Measurements from ENCODE around the gene INKA2. TPM values are rescaled to one million over a fixed set of nuclear protein-coding genes. Genes with fewer than 3 reads are reported as not detected.
A peak's percentile ranks its signal among the peaks of the same experiment; 100 is the strongest.

The INKA2 gene
- polyA plus RNA-seq, 1 of the 3 experiments (the other 2 are of a cell fraction), result 1.1 TPM

- TF ChIP-seq REST (IDR thresholded peaks at IDR 0.05; ENCODE audit: low read depth, low read length), result no peak
- no peak for TF ChIP-seq TEAD4 (IDR thresholded peaks at IDR 0.05; ENCODE audit: borderline replicate concordance, insufficient read depth)
- no peak for TF ChIP-seq TCF12 (IDR thresholded peaks at IDR 0.05)
- no peak for TF ChIP-seq ZBTB33 (IDR thresholded peaks at IDR 0.05; ENCODE audit: borderline replicate concordance, low read depth)
- no peak for TF ChIP-seq FOXJ3 (CRISPR knock-in tag; IDR thresholded peaks at IDR 0.05)
- TF ChIP-seq MXI1 (IDR thresholded peaks at IDR 0.05; ENCODE audit: low read depth, low read length), result peak; percentile 52; the same call in 1 of the 2 replicates
- TF ChIP-seq JUND (IDR thresholded peaks at IDR 0.05), result no peak
- peak; percentile 40; the same call in 1 of the 2 replicates for TF ChIP-seq MAX (IDR thresholded peaks at IDR 0.05; ENCODE audit: low read depth)
Measured at GRCh38 chr1:111754984-111755330, 15.8 kb upstream of the INKA2 start (continued).

DNA sequence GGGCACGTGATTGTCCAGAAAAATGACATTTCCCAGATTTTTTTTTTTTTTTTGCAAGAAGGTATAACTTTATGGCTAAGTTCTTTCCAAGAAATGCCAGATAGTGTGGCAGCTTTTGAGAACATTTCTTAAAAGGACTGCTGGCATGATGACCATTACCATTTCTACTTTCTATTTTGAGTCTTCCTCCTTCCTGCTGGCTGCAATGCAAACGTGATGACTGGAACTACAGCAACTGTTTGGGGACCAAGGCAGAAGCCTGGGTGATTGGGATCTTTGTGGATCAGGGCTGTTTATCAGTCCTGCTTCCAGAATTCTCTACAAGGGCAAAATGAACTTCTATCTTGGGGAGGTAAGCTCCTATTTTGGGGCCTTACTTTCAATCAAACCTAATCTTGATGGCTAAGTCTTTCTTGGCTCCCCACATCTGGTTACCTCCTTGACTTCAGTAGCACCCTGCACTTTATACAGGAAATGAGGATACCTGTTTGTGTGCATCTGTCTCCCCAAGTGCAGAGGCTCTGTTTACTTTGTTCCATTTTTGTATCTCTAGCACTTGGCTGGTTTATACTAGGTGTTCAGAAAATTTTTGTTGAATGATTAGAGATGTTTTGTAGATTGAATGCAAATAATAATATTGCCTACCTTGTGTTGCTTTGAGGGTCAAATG lies 12.8 kb upstream of the INKA2 start:
- no peak overlapping the region for H3K27ac ChIP-seq (ENCODE audit: low read depth in 2 of 2, low read length in 1 of 2)
- H3K4me3 ChIP-seq (ENCODE audit: low read depth in 2 of 2, low read length in 1 of 2), result no peak overlapping the region
- H3K27me3 ChIP-seq (ENCODE audit: insufficient read depth), result no peaks in the 10 kb centered on the region
- no peaks in the 10 kb centered on the region for H3K9me2 ChIP-seq
- POLR2A ChIA-PET, result interaction anchor here (3.7 kb wide), 1 partner anchor 13 kb away, joined by 19 read pairs; the partner anchor contains the start of gene INKA2
- no peaks in the 10 kb centered on the region for H4K20me1 ChIP-seq (ENCODE audit: insufficient read depth)
- no peak overlapping the region for H3K4me2 ChIP-seq
- no peak for TF ChIP-seq MXI1 (IDR thresholded peaks at IDR 0.05; ENCODE audit: low read depth, low read length)
- no peaks in the 10 kb centered on the region for H3K9me3 ChIP-seq
- DNase-seq, result no peak
- peaks cover 7 to 22% of the 10 kb centered on the region in 2 experiments; a peak in 3 of 4 replicates for H3K4me1 ChIP-seq (ENCODE audit: control insufficient read depth in 1 of 2, insufficient read depth in 2 of 2, low read depth in 1 of 2, low read length in 1 of 2)
- CTCF ChIA-PET, result interaction anchor here (8.3 kb wide), 1 partner anchor 39 kb away, joined by 72 read pairs; no protein-coding TSS in a partner anchor
- H2AFZ ChIP-seq (ENCODE audit: low read depth), result no peak overlapping the region
- H3K9ac ChIP-seq, result no peak overlapping the region
- H3F3A ChIP-seq (replicated peaks; ENCODE audit: insufficient read depth), result peaks cover 9% of the 10 kb centered on the region
- 60% methylated on average over 2 of the region's 2 CpGs for WGBS (ENCODE audit: low lambda C conversion rate)
- H3K79me2 ChIP-seq (ENCODE audit: insufficient read depth), result peaks cover 13% of the 10 kb centered on the region
- H3K36me3 ChIP-seq (replicated peaks in 1 of 2; ENCODE audit: control insufficient read depth in 1 of 2, insufficient read depth in 2 of 2, low read length in 1 of 2), result no peaks in the 10 kb centered on the region
